GM19023 (cell line): ENCODE measurements around the gene PPP2R2D.
A peak's percentile ranks its signal among the peaks of the same experiment; 100 is the strongest.

ENCODE experiments used
- ATAC-seq: cut with Tn5 transposase; IDR thresholded peaks from one replicate; pipeline ENCODE4 v1.9.1; 2021; ENCODE audit warnings: mild to moderate bottlenecking, moderate library complexity; ENCODE audit not compliant: unreplicated experiment

PPP2R2D gene

DNA sequence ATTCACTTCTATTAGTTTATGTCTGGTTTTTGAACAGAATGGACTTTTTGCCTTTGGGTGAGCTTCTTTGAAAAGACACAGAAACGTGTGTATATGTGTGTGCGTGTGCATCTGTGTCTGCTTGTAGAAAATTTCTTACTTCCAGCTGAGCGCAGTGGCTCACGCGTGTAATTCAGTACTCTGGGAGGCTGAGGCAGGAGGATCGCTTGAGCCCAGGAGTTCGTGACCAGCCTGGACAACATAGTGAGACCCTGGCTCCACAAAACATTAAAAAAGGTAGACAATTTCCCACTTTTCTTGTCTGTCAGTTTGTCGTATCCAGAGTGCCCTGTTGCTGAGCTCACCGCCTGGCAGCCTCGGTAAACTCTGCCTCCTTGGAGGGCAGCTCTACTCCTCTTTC is 25.4 kb downstream of the PPP2R2D start:
- no peak for ATAC-seq

GRCh38 chr10:131926743-131927595 is 26.2 kb downstream of the PPP2R2D start:
- ATAC-seq: no peak

GRCh38 chr10:131928248-131929095 is 27.7 kb downstream of the PPP2R2D start:
- peak; percentile 88 for ATAC-seq

GRCh38 chr10:131929122-131929845 is 28.5 kb downstream of the PPP2R2D start:
- ATAC-seq: no peak

GRCh38 chr10:131930150-131930549 is 29.3 kb downstream of the PPP2R2D start:
- no peak for ATAC-seq

DNA sequence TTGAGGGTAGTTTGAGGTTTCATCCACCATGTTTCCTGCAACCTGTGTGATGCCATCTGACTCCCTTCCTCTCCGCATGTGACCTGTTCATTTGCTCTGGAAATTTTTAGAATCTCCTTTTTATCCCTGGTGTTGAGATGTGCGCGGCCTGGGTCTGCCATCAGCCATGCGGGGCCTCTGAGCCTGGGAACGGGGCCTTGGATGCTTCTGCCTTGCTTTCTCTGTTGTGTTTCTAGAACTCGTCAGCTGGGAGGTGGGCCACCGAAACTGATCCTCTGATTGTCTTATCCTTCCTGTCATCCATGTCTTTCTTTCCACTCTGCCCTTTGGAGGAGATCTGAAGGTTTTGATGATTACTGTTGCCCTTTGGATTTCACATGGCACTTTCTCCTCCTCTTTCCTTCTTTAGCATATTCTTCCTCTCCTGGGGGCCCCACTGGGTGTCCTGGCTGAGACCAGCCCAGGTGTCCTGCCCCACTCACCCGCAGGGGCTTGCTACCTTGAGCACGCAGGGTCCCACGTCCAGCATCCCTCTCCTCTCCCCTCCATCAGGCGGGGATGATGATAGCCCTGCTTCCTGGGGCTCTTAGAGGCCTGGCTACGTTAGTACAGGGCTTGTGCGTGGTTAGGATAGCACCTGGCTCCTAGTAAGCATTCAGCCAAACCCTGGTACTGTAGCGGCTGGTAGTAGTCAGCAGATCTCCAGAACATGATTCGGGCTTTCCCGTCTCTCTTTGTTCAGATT is 29.9 kb downstream of the PPP2R2D start:
- no peak for ATAC-seq

DNA sequence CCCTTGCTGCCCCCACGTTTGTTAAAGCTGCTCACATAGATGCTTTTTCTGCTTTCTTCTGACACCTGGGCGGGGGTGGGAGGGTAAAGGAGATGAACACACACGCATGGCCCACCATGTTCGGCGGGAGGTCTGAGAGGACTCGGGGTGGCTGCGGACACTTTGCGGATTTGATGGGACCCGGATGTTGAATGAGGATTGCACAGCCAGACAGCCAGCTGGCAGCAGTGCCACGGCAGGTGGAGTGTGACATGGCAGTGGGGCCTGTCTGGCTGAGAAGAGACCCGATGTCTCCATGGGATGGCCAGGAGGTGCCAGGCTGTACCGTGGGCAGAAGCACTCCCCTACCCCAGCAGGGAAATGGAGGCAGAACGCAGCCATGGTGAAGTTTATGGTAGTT is 31.2 kb downstream of the PPP2R2D start:
- ATAC-seq: no peak

- ATAC-seq: no peak
These were observed 32.3 kb downstream of the PPP2R2D start for GRCh38 chr10:131933016-131933695.

DNA sequence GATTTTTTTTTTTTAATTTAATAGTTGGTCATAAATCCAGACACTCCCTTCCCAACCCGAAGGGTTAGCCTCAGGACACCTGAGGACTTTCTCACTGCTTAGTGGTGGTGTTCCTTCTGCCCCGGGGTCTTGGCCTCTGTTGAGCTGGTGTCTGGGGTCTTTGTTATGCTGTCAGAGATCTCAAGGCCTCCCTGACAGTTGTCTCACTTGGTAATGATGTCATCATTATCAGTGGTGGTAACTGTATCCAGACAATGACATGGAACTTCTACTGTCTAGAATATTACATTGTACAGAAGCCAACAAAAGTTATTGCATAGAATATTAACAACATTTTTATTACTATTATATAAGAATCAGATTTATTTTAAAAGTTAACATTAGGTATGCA is 32.9 kb downstream of the PPP2R2D start:
- no peak for ATAC-seq

- no peak for ATAC-seq
These were observed 34.0 kb downstream of the PPP2R2D start for GRCh38 chr10:131934769-131935168.

DNA sequence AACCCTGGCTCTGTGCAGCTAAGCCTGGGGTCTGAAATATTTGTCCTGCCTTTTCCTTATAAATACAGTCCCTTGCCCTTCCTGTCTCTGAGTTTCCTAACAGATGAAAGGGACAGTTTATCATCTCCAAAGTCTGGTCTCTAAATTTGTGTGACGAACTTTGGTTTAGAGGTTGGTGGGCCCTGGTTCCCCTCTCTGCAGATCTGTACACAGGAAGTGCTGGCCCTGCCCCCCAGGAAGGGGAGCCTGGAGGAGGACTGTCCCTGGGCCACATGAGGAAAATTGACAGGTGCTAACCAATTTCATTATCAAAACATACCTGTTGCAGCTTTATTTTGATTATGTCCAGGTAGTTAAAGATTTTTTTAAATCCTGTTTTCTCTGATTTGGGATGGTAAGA is 34.5 kb downstream of the PPP2R2D start:
- ATAC-seq: no peak

GRCh38 chr10:131936294-131936693 is 35.5 kb downstream of the PPP2R2D start:
- no peak for ATAC-seq

GRCh38 chr10:131936736-131937135 is 35.9 kb downstream of the PPP2R2D start:
- no peak for ATAC-seq

GRCh38 chr10:131937836-131938235 is 37.0 kb downstream of the PPP2R2D start:
- ATAC-seq: no peak

DNA sequence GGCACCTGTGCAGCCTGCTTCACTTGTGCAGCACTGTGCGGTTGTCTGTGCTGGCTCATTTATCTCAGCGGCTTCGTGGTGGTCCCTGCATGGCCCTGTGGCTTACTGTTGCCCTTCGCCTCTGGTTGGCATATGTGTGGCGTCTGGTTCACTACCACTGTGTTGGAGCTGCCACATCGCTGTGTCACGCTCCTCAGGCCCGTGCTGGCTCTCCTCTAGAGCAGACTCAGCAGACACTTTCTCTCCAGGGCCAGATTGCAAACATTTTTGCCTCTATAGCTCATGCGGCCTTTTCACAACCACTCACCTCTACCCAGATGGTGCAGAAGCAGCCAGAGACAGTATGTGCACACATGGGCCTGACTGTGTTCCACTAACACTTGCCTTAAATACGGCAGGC is 37.9 kb downstream of the PPP2R2D start:
- ATAC-seq: no peak

GRCh38 chr10:131942455-131942854 is 41.6 kb downstream of the PPP2R2D start:
- ATAC-seq: no peak

- no peak for ATAC-seq
These were observed 42.4 kb downstream of the PPP2R2D start for GRCh38 chr10:131943021-131943814.

- no peak for ATAC-seq
These were observed 43.6 kb downstream of the PPP2R2D start for GRCh38 chr10:131944412-131944811.

- no peak for ATAC-seq
These were observed 44.3 kb downstream of the PPP2R2D start for GRCh38 chr10:131944976-131945695.
